B cell (primary cell): Measurements from ENCODE around the gene NECTIN1.

Experiments
- EZH2 ChIP-seq: IDR thresholded peaks from 2 replicates; pipeline ENCODE4 v1.6.1; 2012; ENCODE audit warnings: borderline replicate concordance, low read depth, mild to moderate bottlenecking, moderate library complexity, low read length; ENCODE audit not compliant: insufficient read depth, poor library complexity, severe bottlenecking
- TF ChIP-seq, protein P1 (sequence below): fragments of 200-600 bp; IDR thresholded peaks from one replicate; pipeline ENCODE4 v1.8.0; 2022; ENCODE audit warnings: antibody characterized with exemption, mild to moderate bottlenecking

GRCh38 chr11:119726150-119726553, 2.8 kb downstream of the NECTIN1 start:
- TF ChIP-seq, protein P1, sequence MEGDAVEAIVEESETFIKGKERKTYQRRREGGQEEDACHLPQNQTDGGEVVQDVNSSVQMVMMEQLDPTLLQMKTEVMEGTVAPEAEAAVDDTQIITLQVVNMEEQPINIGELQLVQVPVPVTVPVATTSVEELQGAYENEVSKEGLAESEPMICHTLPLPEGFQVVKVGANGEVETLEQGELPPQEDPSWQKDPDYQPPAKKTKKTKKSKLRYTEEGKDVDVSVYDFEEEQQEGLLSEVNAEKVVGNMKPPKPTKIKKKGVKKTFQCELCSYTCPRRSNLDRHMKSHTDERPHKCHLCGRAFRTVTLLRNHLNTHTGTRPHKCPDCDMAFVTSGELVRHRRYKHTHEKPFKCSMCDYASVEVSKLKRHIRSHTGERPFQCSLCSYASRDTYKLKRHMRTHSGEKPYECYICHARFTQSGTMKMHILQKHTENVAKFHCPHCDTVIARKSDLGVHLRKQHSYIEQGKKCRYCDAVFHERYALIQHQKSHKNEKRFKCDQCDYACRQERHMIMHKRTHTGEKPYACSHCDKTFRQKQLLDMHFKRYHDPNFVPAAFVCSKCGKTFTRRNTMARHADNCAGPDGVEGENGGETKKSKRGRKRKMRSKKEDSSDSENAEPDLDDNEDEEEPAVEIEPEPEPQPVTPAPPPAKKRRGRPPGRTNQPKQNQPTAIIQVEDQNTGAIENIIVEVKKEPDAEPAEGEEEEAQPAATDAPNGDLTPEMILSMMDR: no peak
- no peak for TF ChIP-seq EZH2
